ENCODE results near the gene XPC. TPM values are rescaled to one million over a fixed set of nuclear protein-coding genes. Genes with fewer than 3 reads are reported as not detected.

XPC gene
- total RNA-seq, 2 donors from 2014 or later = 33.0 to 40.0 TPM

DNA sequence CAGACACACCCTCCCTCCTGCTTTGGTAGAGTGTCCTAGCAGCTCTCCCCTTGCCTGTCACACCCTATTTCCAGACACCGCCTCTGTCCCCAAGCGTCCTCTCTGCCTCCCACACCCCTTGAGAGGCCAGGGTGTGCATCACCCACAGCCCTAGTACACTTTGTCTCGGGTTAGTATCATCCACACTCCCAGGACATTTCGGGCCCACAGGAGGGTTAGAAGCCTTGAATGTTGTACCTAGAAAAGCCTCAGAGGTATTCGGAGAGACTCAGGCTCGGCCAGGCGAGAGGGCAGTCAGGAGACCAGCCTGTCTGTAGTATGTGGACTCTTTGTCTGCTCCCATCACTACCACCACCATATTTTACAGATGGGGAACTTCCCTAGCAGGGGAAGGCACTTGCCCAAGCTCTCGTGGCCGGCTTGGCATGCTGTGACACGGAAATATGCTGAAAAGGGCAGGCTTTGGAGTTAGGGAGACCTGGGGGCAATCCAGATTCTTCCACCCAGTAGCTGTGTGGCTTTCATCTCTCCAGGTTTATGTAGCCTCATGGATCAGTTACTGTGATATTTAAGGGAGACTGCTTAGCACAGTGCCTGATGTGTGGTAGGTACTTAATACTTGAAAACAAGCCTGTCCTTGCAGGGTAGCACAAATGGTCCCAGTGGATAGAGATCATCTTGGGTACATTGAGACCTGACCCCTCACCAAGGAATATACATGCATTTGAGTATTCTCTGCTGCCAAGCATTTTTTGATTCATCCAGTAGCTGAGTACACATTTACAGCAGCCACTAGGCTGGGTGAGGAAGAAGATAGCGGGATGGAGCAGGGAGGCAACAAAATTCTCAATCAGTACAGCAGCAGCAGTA lies 52.1 kb downstream of the XPC start:
- Mint-ChIP-seq H3K36me3 (ENCODE audit: low read depth) (peaks cover 54% of the 10 kb centered on the region), H3K9me3 (peaks cover 4% of the 10 kb centered on the region), H3K27ac (peak overlapping the region; percentile 92), H3K4me1 (peaks cover 19% of the 10 kb centered on the region), H3K4me3 (peak overlapping the region; percentile 93), H3K27me3 (ENCODE audit: insufficient read depth) (no peaks in the 10 kb centered on the region)
- peak overlapping the region; percentile 89 for H3K9ac ChIP-seq (ENCODE audit: extremely low read depth, low read length, poor library complexity, severe bottlenecking)
- peaks cover 22% of the 10 kb centered on the region for H3K9me3 ChIP-seq (ENCODE audit: control insufficient read depth, low read length)
- DNase-seq = no peak
- peaks cover 4% of the 10 kb centered on the region for H3K4me1 ChIP-seq (ENCODE audit: control insufficient read depth, insufficient read depth, low read length)
- TF ChIP-seq, protein P1, sequence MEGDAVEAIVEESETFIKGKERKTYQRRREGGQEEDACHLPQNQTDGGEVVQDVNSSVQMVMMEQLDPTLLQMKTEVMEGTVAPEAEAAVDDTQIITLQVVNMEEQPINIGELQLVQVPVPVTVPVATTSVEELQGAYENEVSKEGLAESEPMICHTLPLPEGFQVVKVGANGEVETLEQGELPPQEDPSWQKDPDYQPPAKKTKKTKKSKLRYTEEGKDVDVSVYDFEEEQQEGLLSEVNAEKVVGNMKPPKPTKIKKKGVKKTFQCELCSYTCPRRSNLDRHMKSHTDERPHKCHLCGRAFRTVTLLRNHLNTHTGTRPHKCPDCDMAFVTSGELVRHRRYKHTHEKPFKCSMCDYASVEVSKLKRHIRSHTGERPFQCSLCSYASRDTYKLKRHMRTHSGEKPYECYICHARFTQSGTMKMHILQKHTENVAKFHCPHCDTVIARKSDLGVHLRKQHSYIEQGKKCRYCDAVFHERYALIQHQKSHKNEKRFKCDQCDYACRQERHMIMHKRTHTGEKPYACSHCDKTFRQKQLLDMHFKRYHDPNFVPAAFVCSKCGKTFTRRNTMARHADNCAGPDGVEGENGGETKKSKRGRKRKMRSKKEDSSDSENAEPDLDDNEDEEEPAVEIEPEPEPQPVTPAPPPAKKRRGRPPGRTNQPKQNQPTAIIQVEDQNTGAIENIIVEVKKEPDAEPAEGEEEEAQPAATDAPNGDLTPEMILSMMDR (conservative IDR thresholded peaks at IDR 0.05) = no peak
- no peak overlapping the region for H3K27ac ChIP-seq (ENCODE audit: low read depth, low read length)
- WGBS, 2 experiments (ENCODE audit: insufficient coverage in 1 of 2, insufficient read length in 1 of 2) = 70 to 89% methylated on average over 3 to 11 of the region's 11 CpGs
- no peaks in the 10 kb centered on the region for H3K27me3 ChIP-seq (ENCODE audit: control insufficient read depth, insufficient read depth, low read length, poor library complexity, severe bottlenecking)
- H3K4me3 ChIP-seq (ENCODE audit: low read length) = peak overlapping the region; percentile 92
- H3K36me3 ChIP-seq (ENCODE audit: control insufficient read depth, insufficient read depth, low read length) = peaks cover 63% of the 10 kb centered on the region

DNA sequence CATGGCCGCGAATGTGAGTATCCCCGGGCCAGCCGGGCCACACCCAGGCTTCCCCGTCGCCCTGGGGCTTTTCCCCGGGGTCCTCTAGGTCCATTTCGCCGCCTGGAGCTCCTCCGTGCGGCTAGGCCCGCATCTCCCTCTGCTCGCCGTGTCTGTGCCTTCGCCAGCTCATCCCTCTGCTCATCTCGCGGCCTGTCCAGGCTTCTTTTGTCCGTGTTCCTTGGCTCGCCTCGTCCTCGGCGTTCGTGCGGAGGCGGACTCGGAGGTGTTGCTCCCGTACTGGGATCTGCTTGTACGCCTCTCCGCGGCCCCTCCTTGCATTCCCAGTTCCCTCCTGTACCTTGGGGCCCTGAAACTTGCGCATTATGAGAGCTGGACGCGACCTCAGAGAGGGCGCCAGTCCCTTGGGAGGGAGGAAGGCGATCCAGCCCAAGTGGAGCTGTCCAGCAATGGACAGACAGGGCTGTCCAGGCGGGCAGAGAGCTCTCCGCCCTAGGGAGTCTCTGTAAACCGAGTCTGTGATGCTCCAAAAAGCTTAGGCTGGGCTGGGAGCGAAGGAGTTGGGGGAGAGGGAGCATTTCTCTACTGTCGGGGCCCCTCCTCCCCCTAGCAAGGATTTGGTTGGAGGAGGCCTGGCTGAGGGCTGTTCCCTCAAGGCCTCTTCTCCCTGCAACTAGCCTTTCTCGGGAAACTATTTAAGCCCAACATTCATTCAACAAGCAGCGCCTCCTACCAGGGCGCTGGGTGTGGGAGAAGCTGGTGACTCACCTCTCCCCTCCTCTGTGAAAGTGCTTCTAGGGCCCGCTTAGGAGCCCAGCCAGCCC lies 53.0 kb downstream of the XPC start:
- Mint-ChIP-seq H3K27me3 (ENCODE audit: insufficient read depth) (no peaks in the 10 kb centered on the region), H3K9me3 (peaks cover 13% of the 10 kb centered on the region), H3K4me1 (peaks cover 19% of the 10 kb centered on the region), H3K36me3 (ENCODE audit: low read depth) (peaks cover 54% of the 10 kb centered on the region), H3K4me3 (peak overlapping the region; percentile 93), H3K27ac (peak overlapping the region; percentile 92)
- Histone ChIP-seq H3K4me1 (ENCODE audit: control insufficient read depth, insufficient read depth, low read length) (peaks cover 4% of the 10 kb centered on the region), H3K36me3 (ENCODE audit: control insufficient read depth, insufficient read depth, low read length) (peaks cover 63% of the 10 kb centered on the region), H3K9ac (ENCODE audit: extremely low read depth, low read length, poor library complexity, severe bottlenecking) (peak overlapping the region; percentile 89), H3K4me3 (ENCODE audit: low read length) (peak overlapping the region; percentile 92), H3K27me3 (ENCODE audit: control insufficient read depth, insufficient read depth, low read length, poor library complexity, severe bottlenecking) (no peaks in the 10 kb centered on the region), H3K27ac (ENCODE audit: low read depth, low read length) (peak overlapping the region; percentile 84), H3K9me3 (ENCODE audit: control insufficient read depth, low read length) (peaks cover 30% of the 10 kb centered on the region)
- TF ChIP-seq, protein P1 (conservative IDR thresholded peaks at IDR 0.05) = no peak
- 0 to 1% methylated on average over 34 to 44 of the region's 44 CpGs for WGBS, 2 experiments (ENCODE audit: insufficient coverage in 1 of 2, insufficient read length in 1 of 2)
- peak; percentile 88 for DNase-seq

DNA sequence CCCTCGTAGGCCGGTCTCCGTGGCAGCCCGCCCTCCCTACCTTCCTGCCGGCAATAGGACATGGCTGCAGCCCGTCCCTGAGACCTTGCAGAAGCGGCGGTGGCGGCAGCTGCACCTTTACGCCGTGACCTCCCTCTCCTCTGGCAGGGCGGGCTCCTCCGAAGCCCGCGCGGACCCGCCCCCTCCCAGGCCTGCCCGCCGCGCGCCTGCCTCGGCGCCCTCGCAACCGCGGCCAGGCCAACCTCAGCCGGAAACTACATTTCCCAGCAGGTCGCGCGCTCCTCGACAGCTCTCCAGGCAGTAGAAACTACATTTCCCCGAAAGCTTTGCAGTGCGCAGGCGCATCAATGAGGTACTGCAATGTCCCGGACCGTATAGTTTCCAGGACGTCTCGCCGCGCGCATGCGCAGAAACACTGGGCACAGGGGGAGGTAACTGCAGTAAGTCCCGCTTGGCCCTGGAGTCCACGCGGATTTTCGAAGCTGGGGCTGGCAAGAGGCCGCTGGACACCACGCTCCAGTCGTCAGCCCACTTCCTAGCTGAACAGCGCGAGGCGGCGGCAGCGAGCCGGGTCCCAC lies 53.7 kb downstream of the XPC start, which contains the start of the genes CHCHD4 and TMEM43:
Gene CHCHD4, minus strand, starts transcription at position 256 of the 578 bp plus-strand sequence. Its CDS starts 194 bp downstream, at position 62.
Gene TMEM43, plus strand, starts transcription at position 438 of the 578 bp plus-strand sequence. CDS start 142 bp downstream, outside the sequence.
- Histone ChIP-seq H3K4me3 (ENCODE audit: low read length) (peak within 1 kb of the TSS; percentile 92), H3K9me3 (ENCODE audit: control insufficient read depth, low read length) (peaks cover 37% of the 10 kb centered on the region), H3K36me3 (ENCODE audit: control insufficient read depth, insufficient read depth, low read length) (peaks cover 62% of the 10 kb centered on the region), H3K27me3 (ENCODE audit: control insufficient read depth, insufficient read depth, low read length, poor library complexity, severe bottlenecking) (no peaks in the 10 kb centered on the region), H3K9ac (ENCODE audit: extremely low read depth, low read length, poor library complexity, severe bottlenecking) (peak within 1 kb of the TSS; percentile 89), H3K27ac (ENCODE audit: low read depth, low read length) (peak within 1 kb of the TSS; percentile 84), H3K4me1 (ENCODE audit: control insufficient read depth, insufficient read depth, low read length) (peaks cover 4% of the 10 kb centered on the region)
- Mint-ChIP-seq H3K36me3 (ENCODE audit: low read depth) (peaks cover 54% of the 10 kb centered on the region), H3K4me3 (peak within 1 kb of the TSS; percentile 93), H3K9me3 (peaks cover 16% of the 10 kb centered on the region), H3K27me3 (ENCODE audit: insufficient read depth) (no peaks in the 10 kb centered on the region), H3K4me1 (peaks cover 19% of the 10 kb centered on the region), H3K27ac (peak within 1 kb of the TSS; percentile 92)
- WGBS, 2 experiments (ENCODE audit: insufficient coverage in 1 of 2, insufficient read length in 1 of 2) = 0 to 1% methylated on average over 31 to 55 of the region's 55 CpGs
- DNase-seq = peak; percentile 99
- TF ChIP-seq, protein P1 (conservative IDR thresholded peaks at IDR 0.05) = no peak

Measured in endodermal cell (in vitro differentiated cells).